Activated B cell treated with CpG ODN at 0.5 μM for 24 hours (primary cell): ENCODE measurements around the gene DUOXA2. TPM values are rescaled to one million over a fixed set of nuclear protein-coding genes. Genes with fewer than 3 reads are reported as not detected.

Experiments
- ATAC-seq: fragments of 200-7000 bp; cut with Tn5 transposase; one replicate; pipeline ENCODE4 v1.10.0; 2021; ENCODE audit warnings: low read depth, mild to moderate bottlenecking, moderate library complexity
- CTCF ChIA-PET: fragments of 350-600 bp; sonication (Branson Sonifier 250); formaldehyde crosslinking; loops from one replicate; lab custom pipeline; 2021; ENCODE audit warnings: antibody characterized with exemption; lab: Charles Lee
- POLR2A ChIA-PET: fragments of 350-600 bp; sonication (Branson Sonifier 250); formaldehyde crosslinking; loops from one replicate; lab custom pipeline; 2021; ENCODE audit warnings: antibody characterized with exemption; lab: Charles Lee
- DNase-seq: peaks from one replicate; pipeline ENCODE4 v3.0.0; 2022
- H3K27ac Mint-ChIP-seq: one replicate; pipeline ENCODE4 v1.8.0; 2020; ENCODE audit warnings: mixed read lengths
- H3K27me3 Mint-ChIP-seq: one replicate; pipeline ENCODE4 v1.8.0; 2021; ENCODE audit warnings: mixed read lengths
- H3K36me3 Mint-ChIP-seq: one replicate; pipeline ENCODE4 v1.8.0; 2021; ENCODE audit warnings: low read depth, mixed read lengths
- H3K4me1 Mint-ChIP-seq: one replicate; pipeline ENCODE4 v1.8.0; 2021; ENCODE audit warnings: mixed read lengths
- H3K4me3 Mint-ChIP-seq: one replicate; pipeline ENCODE4 v1.8.0; 2020; ENCODE audit warnings: mild to moderate bottlenecking, mixed read lengths
- H3K9me3 Mint-ChIP-seq: one replicate; pipeline ENCODE4 v1.8.0; 2020; ENCODE audit warnings: mixed read lengths
- CTCF ChIP-seq: fragments of 200-600 bp; IDR thresholded peaks from one replicate; pipeline ENCODE4 v1.8.0; 2022; ENCODE audit warnings: antibody characterized with exemption, mild to moderate bottlenecking
- intact Hi-C: fragments of 100-400 bp; cut with micrococcal nuclease; formaldehyde crosslinking; loops from one replicate; pipeline ENCODE4 v1.15.1; 2024
- total RNA-seq: library from RNA; stranded (reverse); gene quantifications from 2 replicates; pipeline ENCODE4 v1.2.3, GENCODE V29; 2022

The DUOXA2 gene
- total RNA-seq, 1 donor from 2014 or later: not detected

- H3K27ac Mint-ChIP-seq: no peak overlapping the region
- peaks cover 56% of the 10 kb centered on the region for H3K4me1 Mint-ChIP-seq
- H3K4me3 Mint-ChIP-seq: peak overlapping the region; percentile 44
- no peak for TF ChIP-seq CTCF
- no peaks in the 10 kb centered on the region for H3K9me3 Mint-ChIP-seq
- DNase-seq (no peak), ATAC-seq (no peak)
- intact Hi-C loops: no loop called here
- ChIA-PET POLR2A (interaction anchor here (0.5 to 1.8 kb wide), 3 partner anchors 67 to 507 kb away, joined by 3 to 7 read pairs (median 5); no protein-coding TSS in a partner anchor), CTCF (no interaction called here)
- H3K36me3 Mint-ChIP-seq: no peaks in the 10 kb centered on the region
- H3K27me3 Mint-ChIP-seq: peaks cover 72% of the 10 kb centered on the region
Measured at GRCh38 chr15:45116006-45116481, 1.9 kb downstream of the DUOXA2 start.

DNA sequence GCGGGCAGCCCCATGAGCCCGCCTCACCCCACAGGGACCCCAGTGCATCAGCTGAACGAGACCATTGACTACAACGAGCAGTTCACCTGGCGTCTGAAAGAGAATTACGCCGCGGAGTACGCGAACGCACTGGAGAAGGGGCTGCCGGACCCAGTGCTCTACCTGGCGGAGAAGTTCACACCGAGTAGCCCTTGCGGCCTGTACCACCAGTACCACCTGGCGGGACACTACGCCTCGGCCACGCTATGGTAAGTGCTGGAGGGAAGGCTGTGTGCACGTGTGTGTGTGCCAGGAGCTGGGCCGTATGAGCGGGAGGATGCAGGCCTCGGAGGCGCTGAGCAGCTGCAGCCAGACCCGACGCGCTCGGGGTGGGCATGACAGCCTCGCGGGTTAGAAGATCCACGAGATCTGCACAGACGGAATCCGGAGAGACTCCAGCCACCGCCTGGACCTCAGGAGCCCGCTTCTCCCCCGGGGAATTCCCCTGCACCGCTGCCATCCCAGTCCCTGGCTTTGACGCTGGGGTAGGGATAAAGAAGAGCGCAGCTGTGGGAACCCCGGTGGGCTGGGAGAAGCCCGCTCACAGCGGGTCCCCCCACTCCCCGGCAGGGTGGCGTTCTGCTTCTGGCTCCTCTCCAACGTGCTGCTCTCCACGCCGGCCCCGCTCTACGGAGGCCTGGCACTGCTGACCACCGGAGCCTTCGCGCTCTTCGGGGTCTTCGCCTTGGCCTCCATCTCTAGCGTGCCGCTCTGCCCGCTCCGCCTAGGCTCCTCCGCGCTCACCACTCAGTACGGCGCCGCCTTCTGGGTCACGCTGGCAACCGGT, 2.6 kb downstream of the DUOXA2 start:
- no peak for TF ChIP-seq CTCF
- Mint-ChIP-seq H3K9me3 (no peaks in the 10 kb centered on the region), H3K36me3 (no peaks in the 10 kb centered on the region), H3K27ac (no peak overlapping the region), H3K4me3 (peak overlapping the region; percentile 57), H3K27me3 (peaks cover 77% of the 10 kb centered on the region), H3K4me1 (peaks cover 56% of the 10 kb centered on the region)
- no peak for ATAC-seq
- ChIA-PET CTCF (no interaction called here), POLR2A (interaction anchor here (0.5 to 1.8 kb wide), 3 partner anchors 68 to 508 kb away, joined by 3 to 7 read pairs (median 5); no protein-coding TSS in a partner anchor)
- no peak for DNase-seq
- intact Hi-C loops: no loop called here

GRCh38 chr15:45117308-45118130, 3.4 kb downstream of the DUOXA2 start:
- Mint-ChIP-seq H3K27ac (no peak overlapping the region), H3K27me3 (peaks cover 73% of the 10 kb centered on the region), H3K4me3 (peak overlapping the region; percentile 81), H3K9me3 (no peaks in the 10 kb centered on the region), H3K36me3 (no peaks in the 10 kb centered on the region), H3K4me1 (peaks cover 48% of the 10 kb centered on the region)
- intact Hi-C loops: loop anchor here (1.0 to 2.0 kb wide), 8 partner anchors 19 to 497 kb away; no protein-coding TSS in a partner anchor
- ChIA-PET CTCF (interaction anchor here (0.6 to 1.9 kb wide), 34 partner anchors 8 to 540 kb away, joined by 3 to 23 read pairs (median 4); partner anchors contain the start of gene DUOX1), POLR2A (interaction anchor here (1.0 to 1.6 kb wide), 4 partner anchors 69 to 162 kb away, joined by 3 to 9 read pairs (median 6); no protein-coding TSS in a partner anchor)
- DNase-seq: no peak
- no peak for TF ChIP-seq CTCF
- peak; percentile 4 for ATAC-seq

- ChIA-PET CTCF (interaction anchor here (0.6 to 1.9 kb wide), 37 partner anchors 8 to 541 kb away, joined by 3 to 23 read pairs (median 4); partner anchors contain the start of gene DUOX1), POLR2A (interaction anchor here (0.7 to 1.6 kb wide), 5 partner anchors 68 to 161 kb away, joined by 3 to 9 read pairs (median 4); no protein-coding TSS in a partner anchor)
- peak; percentile 96 for TF ChIP-seq CTCF
- Mint-ChIP-seq H3K36me3 (no peaks in the 10 kb centered on the region), H3K27me3 (peaks cover 76% of the 10 kb centered on the region), H3K27ac (no peak overlapping the region), H3K4me1 (peaks cover 42% of the 10 kb centered on the region), H3K9me3 (no peaks in the 10 kb centered on the region), H3K4me3 (peak overlapping the region; percentile 81)
- intact Hi-C loops: loop anchor here (1.0 to 2.0 kb wide), 8 partner anchors 18 to 497 kb away; no protein-coding TSS in a partner anchor
- ATAC-seq (peak; percentile 99), DNase-seq (peak; percentile 71)
Measured at GRCh38 chr15:45118131-45118588, 4.0 kb downstream of the DUOXA2 start.
